HT-29 (cell line): Measurements from ENCODE around the gene ROBO4. TPM values are rescaled to one million over a fixed set of nuclear protein-coding genes. Genes with fewer than 3 reads are reported as not detected.

Experiments
- DNase-seq: peaks from one replicate; pipeline ENCODE4 v3.0.0-alpha.2; 2015; ENCODE audit warnings: low spot score
- total RNA-seq: library from RNA; depleted of rRNA; stranded (reverse); fragments of >200 nt; shearing (Covaris generic); gene quantifications from 2 replicates; pipeline ENCODE4 v1.2.3, GENCODE V29; 2014

The ROBO4 gene
- total RNA-seq, 1 experiment from 2014 or later: not detected

DNA sequence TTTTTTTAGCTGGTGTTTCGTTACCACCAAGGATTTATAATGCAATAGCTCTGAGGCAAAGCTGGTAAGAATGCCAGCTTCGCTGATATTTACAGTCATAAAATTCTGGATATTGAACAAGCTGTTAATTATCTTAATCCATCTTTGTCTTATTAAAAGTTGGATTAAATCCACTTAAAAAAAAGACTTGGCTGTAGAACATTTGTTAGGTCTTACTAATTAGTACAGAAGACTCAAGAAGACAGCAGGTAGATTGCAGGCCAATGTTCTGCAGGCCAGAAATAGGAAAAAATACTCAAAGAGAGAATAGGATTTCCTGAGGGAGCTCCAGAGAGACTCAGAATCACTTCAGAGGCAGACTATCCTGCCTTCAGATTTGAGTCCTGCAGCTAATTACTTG lies 7.5 kb downstream of the ROBO4 start:
- DNase-seq: no peak

GRCh38 chr11:124889191-124890091 lies 8.2 kb downstream of the ROBO4 start:
- no peak for DNase-seq

DNA sequence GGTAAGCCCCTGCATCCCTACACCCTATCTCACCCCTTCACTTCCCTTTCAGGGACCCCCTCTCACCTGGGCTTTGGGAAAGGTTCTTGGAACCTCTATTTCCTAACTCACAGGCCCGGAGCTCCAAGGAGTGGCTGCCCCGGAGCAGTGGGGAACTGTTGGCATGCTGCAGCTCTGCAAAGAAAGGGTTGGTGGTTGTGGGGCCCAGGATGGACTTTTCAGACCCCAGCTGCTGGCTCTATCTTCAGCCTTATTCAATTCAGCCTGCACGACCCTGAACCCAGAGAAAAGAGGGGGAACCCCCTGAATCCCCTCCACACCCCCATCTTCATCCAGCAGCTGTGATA lies 10.0 kb downstream of the ROBO4 start:
- no peak for DNase-seq

DNA sequence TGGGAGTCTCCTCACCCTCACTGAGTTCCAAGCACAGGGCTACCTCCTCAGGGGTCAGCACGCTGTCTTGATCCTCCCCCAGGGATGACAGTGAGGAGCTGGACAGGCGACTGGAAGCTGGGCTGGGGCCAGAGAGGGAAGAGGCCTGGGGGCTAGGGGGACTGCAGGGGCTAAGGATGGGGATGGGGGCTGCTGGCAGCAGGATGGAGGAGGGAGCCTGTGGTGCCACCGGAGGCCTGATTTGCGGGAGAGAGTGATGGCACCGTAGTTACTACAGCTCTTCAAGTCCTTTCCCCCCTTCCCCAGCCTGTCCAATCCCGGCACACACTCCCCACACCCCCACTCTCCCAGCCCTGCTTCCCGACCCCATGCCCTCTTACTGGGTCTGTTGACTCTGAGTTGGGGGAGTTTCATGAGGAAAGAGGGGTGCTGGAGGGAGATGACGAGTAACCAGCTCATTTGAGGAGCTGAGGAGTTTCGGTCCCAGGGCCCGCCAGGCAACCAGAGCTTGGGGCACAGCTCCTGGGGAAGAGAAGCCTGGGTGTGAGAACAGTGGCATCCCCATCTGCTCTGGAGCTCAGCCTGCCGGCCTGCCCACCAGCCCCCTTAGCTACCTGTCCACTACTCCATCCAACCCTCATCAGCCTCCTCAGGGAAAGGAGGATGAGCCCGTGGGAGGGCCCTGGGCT lies 10.5 kb downstream of the ROBO4 start:
- DNase-seq: no peak

DNA sequence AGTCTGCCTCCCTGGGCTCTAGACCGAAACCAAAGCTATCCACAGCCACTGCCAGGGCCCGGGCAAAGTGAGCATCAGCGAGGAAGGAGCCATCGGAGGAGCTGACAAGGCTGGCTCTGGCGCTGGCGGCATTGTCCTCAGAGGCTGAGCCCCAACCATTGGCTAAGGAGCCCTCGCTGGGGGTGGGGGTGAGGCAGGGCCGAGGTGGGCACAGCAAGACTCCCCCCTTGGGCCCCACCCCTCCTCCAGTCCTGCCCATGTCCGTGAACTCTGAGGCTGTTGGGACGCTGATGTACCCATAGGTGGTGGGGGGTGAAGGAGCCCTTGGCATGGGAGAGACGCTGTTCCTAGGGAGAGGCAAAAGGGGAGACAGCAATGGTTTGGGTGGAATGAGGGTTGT lies 11.2 kb downstream of the ROBO4 start:
- DNase-seq: no peak

DNA sequence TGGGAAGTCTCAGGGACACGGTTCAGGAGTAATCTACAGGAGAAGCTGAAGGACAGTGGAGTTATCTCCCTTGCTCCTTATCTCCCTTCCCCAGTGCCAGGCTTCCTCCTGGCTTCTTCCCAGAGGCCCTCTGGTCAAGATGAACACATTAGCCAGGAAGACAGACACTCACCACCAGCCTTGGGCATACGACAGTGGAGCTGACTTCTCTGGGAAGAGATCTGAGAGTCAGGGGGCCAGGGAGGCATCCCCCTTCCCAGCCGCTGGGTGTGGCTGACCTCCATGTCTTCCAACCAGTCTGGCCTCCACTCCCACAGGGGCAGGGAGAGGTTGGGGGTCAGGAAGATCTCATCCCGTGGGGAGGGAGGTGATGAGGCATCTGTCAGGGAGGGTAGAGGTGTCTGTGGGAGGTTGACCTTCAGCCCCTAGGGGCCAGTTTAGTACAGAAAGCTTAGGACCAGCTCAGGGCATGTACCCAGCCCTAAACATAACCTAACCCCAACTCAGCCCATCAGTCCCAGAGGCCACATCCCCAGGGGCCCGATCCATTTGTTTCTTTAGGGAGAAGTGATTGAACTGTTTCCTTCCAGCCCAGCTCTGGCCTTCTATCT lies 12.7 kb downstream of the ROBO4 start:
- DNase-seq: no peak

- no peak for DNase-seq
These were observed 13.3 kb downstream of the ROBO4 start for GRCh38 chr11:124884340-124884739.

DNA sequence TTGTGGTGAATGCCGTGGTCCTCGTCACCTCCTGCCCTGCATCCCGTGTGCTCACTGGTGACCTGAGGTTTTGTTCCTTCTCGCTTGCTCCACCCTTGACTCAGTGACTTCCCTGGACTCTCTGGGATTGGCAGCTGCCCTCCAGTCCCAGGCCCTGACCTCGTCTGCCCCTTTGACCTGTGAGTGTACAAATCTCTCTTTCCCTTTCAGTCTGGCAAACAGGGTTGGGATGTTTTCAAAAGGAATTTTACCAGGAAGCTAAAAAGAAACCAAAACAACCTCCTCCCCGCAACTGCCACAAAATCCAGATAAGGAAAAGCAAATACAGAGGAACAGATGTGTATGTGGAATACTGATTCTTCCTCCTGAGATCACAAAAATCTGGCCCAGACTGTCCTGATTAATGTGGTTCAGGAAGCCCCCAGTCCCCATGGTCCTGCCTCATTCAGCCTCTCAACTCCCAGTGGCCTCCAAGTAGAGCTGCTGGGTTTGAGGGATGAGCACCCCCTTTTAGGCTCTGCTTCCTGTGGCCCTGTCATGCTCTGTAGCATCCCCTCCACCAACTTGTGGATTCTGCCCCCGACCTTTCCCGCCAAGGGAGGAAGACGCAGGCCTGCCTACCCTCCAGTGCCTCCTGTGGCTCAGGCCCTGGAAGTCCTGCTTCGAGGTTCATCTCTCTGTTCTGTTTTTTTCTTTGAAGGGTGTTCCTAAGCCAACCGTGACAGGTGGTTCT lies 15.2 kb downstream of the ROBO4 start:
- no peak for DNase-seq

DNA sequence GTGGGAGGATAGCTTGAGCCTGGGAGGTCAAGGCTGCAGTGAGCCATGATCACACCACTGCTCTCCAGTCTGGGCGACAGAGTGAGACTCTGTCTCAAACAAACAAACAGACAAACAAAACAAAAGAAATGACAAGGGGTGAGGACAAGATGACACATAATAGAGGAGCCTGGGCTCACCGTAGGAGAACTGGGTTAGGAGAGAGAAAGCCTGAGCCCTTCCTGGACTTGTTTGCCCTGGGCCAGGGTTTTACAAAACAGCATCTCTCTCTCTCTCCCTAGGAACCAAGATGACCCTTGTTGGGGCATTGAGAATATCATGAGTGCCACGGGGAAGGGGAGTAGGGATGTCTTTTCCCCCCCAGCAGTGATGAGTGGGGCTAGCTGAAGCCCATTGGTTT lies 16.7 kb downstream of the ROBO4 start:
- DNase-seq: no peak

DNA sequence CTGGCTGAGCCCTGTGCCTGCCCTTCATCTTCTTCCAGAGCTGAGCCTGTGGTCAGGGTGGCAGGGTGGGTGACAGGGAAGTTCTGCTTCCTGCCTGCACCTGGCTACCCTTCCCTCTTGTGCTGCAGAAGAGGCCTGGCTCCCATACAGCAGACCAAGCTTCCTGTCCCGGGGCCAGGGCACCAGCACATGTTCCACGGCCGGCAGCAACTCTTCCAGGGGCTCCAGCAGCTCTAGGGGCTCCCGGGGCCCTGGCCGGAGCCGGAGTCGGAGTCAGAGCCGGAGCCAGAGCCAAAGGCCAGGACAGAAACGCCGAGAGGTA lies 17.4 kb downstream of the ROBO4 start:
- no peak for DNase-seq

- no peak for DNase-seq
These were observed 18.0 kb downstream of the ROBO4 start for GRCh38 chr11:124879493-124880289.

GRCh38 chr11:124878759-124879492 lies 18.7 kb downstream of the ROBO4 start:
- DNase-seq: no peak

DNA sequence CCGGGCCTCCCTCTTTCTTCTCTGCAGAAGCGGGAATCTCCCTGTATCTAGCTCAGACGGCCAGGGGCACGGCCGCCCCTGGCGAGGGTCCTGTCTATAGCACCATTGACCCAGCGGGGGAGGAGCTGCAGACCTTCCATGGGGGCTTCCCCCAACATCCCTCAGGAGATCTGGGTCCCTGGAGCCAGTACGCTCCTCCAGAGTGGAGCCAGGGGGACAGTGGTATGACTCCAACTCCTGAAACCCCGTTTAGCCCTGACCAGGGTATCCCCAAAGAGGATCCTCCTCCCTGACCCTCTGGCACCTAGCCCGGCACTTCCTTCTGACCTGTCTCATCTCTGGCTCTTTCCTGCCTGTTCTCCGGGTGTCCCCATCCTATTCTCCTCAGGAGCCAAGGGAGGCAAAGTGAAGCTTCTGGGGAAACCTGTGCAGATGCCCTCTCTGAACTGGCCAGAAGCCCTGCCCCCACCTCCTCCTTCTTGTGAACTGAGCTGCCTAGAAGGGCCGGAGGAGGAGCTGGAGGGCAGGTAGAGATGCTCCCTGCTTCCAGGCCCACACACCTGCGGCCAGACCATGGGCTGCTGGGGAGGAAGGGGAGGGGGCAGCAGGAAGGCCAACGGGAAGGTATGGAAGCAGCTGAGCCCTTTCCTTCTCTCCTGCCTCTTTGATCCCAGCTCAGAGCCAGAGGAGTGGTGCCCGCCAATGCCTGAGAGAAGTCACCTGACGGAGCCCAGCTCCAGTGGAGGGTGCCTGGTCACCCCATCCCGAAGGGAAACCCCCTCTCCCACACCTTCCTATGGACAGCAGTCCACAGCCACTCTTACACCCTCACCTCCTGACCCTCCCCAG lies 19.5 kb downstream of the ROBO4 start:
- DNase-seq: no peak

- DNase-seq: no peak
These were observed 20.1 kb downstream of the ROBO4 start for GRCh38 chr11:124877631-124877909.

- DNase-seq: no peak
These were observed 20.6 kb downstream of the ROBO4 start for GRCh38 chr11:124876818-124877630.

DNA sequence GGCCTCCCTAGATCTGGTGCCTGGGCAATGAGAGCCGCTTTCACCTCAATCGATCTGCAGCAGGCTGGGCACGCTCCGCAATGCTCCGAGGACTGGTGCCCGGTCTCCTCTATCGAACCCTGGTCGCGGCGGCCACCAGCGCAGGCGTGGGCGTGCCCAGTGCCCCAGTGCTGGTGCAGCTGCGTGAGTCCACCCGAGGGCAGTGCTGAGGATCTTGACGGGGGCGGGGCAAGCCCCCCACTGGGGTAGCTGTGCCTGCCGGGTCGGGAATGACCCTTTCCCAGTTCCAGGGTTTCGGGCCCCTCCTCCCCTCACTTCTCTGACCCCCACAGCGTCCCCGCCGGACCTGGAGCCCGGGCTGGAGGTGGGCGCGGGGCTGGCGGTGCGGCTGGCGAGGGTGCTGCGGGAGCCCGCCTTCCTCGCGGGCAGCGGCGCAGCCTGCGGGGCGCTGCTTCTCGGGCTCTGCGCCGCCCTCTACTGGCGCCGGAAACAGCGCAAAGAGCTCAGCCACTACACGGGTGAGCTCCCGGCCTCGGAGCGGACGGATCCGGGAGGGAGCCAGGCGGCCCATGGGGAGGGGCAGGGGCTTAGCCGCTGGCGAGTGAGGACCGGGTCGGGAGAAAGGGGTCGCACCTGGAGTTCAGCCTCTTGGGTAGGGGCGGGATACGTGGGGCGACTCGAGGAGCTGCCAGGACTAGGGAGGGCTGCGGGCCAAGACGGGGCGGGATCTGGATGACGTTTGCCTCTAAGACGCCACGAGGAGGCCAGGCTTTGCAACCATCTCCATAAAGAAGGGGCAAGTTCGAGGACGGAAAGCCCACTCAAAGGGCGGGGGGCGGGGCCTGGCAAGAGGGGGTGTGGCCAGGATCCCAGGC lies 21.5 kb downstream of the ROBO4 start:
- DNase-seq: peak; percentile 86

- DNase-seq: no peak
These were observed 22.3 kb downstream of the ROBO4 start for GRCh38 chr11:124875401-124875800.
